ENCODE measurements around the gene KRT20. TPM values are rescaled to one million over a fixed set of nuclear protein-coding genes. Genes with fewer than 3 reads are reported as not detected.

Gene KRT20
- total and polyA plus RNA-seq, 5 donors: 0.14 TPM; not detected in 4

DNA sequence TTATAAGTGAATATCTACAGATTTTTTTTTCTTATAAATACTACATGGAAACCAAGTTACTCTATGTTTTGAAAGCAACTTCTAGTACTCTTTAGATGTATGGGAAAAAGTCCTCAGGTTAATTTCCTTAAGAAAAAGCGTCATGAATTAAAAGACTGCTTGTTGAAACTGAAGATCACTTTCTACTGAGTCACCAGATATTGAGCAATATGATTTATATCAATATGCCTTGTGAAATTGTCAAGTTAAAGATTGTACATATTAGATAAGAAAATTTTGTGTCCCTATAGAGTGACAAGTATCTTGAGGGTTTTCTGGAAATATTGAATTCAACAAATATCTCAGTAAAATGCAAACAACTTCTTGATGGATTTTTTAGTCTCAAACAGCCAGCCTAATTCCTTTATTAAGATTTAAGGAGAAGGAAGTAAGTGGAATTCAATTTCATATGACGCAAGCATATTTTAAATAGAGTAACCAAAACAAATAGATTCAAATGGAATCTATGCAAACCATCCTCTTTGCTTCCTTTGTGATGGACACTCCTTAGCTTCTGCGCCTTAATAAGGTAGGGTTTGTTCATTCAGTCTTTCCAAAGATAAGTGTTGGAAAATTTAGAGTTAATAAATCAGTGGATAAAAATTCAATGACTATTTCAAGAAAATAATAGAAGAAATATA, 34.6 kb downstream of the KRT20 start:
- intact Hi-C loops (cut with DNase I): no loop called here
- ATAC-seq (no peak), DNase-seq (no peak)
- H3K27me3 ChIP-seq (ENCODE audit: control insufficient read depth, insufficient read depth): no peaks in the 10 kb centered on the region
- no peak overlapping the region for H3K4me3 ChIP-seq (ENCODE audit: low read length)
- H3K4me1 ChIP-seq (ENCODE audit: control insufficient read depth, insufficient read depth, low read length): no peaks in the 10 kb centered on the region
- WGBS: 90% methylated on average over 3 of the region's 3 CpGs
- no peak overlapping the region for H3K27ac ChIP-seq (ENCODE audit: low read length)
- H3K9me3 ChIP-seq (ENCODE audit: control insufficient read depth, low read length): no peaks in the 10 kb centered on the region

DNA sequence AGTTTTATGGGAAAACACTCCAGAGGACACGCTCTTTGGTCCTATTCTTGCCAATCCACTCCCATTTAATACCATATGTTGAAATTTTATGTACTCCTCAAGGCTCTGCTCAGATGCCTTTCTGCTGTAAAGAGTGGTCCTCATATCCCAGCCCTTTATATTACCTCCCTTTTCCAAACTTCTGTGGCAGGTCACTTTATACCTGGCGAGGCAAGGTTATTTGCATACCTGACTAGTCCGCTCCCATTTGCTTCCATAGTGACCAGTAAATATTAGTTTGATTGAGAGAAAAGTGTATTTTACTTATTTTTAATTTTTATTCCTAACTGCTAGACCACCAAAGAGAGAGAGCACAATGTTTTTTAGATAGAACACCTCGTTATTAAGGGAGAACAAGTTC, 35.3 kb downstream of the KRT20 start:
- Histone ChIP-seq H3K27ac (ENCODE audit: low read length) (no peak overlapping the region), H3K4me3 (ENCODE audit: low read length) (no peak overlapping the region), H3K9me3 (ENCODE audit: control insufficient read depth, low read length) (no peaks in the 10 kb centered on the region), H3K4me1 (ENCODE audit: control insufficient read depth, insufficient read depth, low read length) (no peaks in the 10 kb centered on the region), H3K27me3 (ENCODE audit: control insufficient read depth, insufficient read depth) (no peaks in the 10 kb centered on the region)
- WGBS: 88% methylated on average over 4 of the region's 4 CpGs
- DNase-seq (no peak), ATAC-seq (no peak)
- intact Hi-C loops (cut with DNase I): no loop called here

DNA sequence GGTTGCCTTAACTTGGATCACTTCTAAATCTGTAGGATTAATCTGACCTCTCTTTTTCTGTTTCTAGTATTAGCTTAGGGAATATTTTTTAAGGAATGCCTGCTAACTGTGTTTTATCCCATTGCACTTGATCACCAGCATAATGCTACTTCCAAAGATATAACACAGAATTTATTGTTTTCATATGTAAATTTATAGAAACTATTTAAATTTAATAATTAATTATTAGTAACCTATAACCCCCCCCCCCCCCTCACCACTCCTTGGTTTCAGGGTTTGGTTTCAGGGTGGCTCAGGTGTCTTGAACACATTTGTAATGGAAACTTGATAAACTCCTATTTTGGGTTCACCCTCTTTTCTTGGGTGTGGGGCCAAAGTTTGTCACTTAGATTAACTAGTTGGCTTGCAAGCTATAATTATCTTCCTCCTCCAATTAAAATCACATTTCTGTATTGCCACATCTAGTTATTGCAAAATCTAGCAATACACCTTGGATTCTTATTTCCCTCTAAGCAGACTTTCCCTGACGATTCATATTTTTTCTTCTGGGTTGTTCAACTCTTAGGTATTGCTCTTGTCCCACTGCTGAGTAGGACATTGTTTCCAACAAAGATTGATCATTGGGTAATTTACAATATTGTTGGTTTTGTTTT, 36.3 kb downstream of the KRT20 start:
- Histone ChIP-seq H3K4me3 (ENCODE audit: low read length) (no peak overlapping the region), H3K27ac (ENCODE audit: low read length) (no peak overlapping the region), H3K27me3 (ENCODE audit: control insufficient read depth, insufficient read depth) (no peaks in the 10 kb centered on the region), H3K4me1 (ENCODE audit: control insufficient read depth, insufficient read depth, low read length) (no peaks in the 10 kb centered on the region), H3K9me3 (ENCODE audit: control insufficient read depth, low read length) (no peaks in the 10 kb centered on the region)
- whole genome bisulfite sequencing: 91% methylated on average over 1 of the region's 1 CpG
- intact Hi-C loops (cut with DNase I): no loop called here
- DNase-seq (no peak), ATAC-seq (no peak)

DNA sequence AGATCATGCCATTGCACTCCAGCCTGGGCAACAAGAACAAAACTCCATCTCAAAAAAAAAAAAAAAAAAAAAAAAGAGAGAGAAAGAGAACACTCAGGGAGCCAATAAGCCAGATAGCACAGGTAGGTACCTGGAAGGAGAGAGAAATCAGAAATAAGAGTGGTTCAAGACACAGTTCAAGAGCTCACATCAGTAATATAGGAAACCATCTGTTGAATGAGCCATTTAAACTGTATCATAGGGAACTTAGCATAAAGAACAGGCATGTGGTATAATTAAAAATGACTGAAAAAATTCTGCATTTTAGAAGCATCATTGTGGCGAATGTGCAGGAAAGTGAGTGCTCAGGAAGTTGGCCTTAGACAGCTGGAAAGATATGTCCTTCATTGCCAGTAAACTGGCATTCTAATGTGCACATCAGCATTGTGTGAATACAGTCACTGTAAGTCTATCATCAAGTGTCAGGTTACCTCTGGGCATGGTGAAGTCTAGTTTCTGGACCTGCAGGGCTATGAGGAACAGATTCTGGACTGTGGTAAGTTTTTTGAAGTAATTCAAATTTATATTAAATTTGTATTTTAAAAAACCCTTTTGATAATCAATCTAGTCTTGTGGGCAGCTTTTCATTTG, 38.4 kb downstream of the KRT20 start:
- intact Hi-C loops (cut with DNase I): no loop called here
- ATAC-seq: no peak
- 69% methylated on average over 1 of the region's 1 CpG for WGBS
- Histone ChIP-seq H3K27me3 (ENCODE audit: control insufficient read depth, insufficient read depth) (no peaks in the 10 kb centered on the region), H3K27ac (ENCODE audit: low read length) (no peak overlapping the region), H3K4me1 (ENCODE audit: control insufficient read depth, insufficient read depth, low read length) (no peaks in the 10 kb centered on the region), H3K4me3 (ENCODE audit: low read length) (no peak overlapping the region), H3K9me3 (ENCODE audit: control insufficient read depth, low read length) (no peaks in the 10 kb centered on the region)
- no peak for DNase-seq

DNA sequence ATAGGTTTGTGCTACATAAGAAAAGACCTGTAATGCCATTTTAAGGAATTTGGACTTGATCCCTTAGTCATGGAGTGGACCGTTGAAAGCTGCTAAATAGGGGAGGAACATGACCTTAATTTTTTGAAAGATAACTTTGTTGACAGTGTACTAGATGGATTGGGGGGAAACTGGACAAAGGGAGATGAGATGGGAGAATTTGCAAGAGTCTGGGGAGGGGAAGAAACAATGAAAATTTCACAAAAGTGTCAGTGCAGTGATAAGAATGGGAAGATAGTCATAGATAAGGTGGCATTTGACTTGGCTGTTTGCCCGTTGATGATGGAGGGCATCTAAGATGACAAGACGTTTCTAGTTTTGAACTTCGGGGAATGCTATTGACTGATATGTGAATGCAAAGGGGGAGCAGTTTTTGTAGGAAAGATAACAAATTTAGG, 40.4 kb downstream of the KRT20 start:
- no peak for DNase-seq
- H3K4me3 ChIP-seq (ENCODE audit: low read length): no peak overlapping the region
- no peaks in the 10 kb centered on the region for H3K9me3 ChIP-seq (ENCODE audit: control insufficient read depth, low read length)
- no peaks in the 10 kb centered on the region for H3K4me1 ChIP-seq (ENCODE audit: control insufficient read depth, insufficient read depth, low read length)
- intact Hi-C loops (cut with DNase I): no loop called here
- ATAC-seq: no peak
- WGBS: 54% methylated on average over 4 of the region's 4 CpGs
- H3K27me3 ChIP-seq (ENCODE audit: control insufficient read depth, insufficient read depth): no peaks in the 10 kb centered on the region
- no peak overlapping the region for H3K27ac ChIP-seq (ENCODE audit: low read length)

DNA sequence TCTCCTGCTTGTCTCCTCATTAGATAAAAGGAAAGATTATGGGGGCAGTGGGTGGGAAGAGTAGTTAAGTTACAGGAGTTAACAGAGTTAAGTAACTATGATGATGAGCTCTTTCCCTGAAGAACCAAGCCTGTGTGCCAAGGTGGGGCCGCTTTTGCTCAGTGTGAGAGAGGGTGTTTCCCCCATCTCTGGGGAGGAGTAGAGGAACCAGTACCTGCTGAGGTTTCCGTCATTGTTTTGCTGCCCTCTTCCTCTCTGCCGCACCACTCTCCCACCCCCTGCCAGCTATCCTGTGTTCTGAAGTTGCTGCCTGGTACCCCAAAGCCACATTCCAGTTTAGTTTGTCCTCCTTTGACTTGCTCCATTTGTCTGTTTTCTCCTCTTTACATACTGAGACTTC, 41.8 kb downstream of the KRT20 start:
- no peak overlapping the region for H3K4me3 ChIP-seq (ENCODE audit: low read length)
- no peaks in the 10 kb centered on the region for H3K4me1 ChIP-seq (ENCODE audit: control insufficient read depth, insufficient read depth, low read length)
- H3K9me3 ChIP-seq (ENCODE audit: control insufficient read depth, low read length): no peaks in the 10 kb centered on the region
- 57% methylated on average over 3 of the region's 3 CpGs for WGBS
- no peaks in the 10 kb centered on the region for H3K27me3 ChIP-seq (ENCODE audit: control insufficient read depth, insufficient read depth)
- ATAC-seq (no peak), DNase-seq (no peak)
- H3K27ac ChIP-seq (ENCODE audit: low read length): no peak overlapping the region
- intact Hi-C loops (cut with DNase I): no loop called here

DNA sequence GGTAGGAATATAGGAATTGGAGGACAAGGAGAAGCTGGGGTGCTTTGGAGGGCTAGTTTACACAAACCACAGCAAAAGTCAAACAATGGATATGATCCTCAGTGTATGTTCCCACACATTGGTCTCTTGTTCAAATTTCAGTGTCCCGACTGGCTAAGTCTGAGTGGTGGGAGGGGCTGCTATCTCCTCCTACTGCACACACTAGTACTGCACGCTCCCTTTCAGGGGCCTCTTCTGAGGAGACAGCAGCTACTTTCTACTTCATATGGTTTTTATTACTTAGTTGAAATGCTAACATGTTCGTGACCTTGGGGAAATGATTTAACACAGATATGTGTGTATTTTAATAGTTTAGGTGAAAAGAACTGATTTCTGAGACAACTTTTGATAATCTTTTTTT, 43.8 kb downstream of the KRT20 start:
- Histone ChIP-seq H3K27me3 (ENCODE audit: control insufficient read depth, insufficient read depth) (no peaks in the 10 kb centered on the region), H3K4me1 (ENCODE audit: control insufficient read depth, insufficient read depth, low read length) (no peaks in the 10 kb centered on the region), H3K9me3 (ENCODE audit: control insufficient read depth, low read length) (no peaks in the 10 kb centered on the region), H3K4me3 (ENCODE audit: low read length) (no peak overlapping the region), H3K27ac (ENCODE audit: low read length) (no peak overlapping the region)
- DNase-seq (no peak), ATAC-seq (no peak)
- intact Hi-C loops (cut with DNase I): no loop called here
- 76% methylated on average over 3 of the region's 3 CpGs for WGBS

DNA sequence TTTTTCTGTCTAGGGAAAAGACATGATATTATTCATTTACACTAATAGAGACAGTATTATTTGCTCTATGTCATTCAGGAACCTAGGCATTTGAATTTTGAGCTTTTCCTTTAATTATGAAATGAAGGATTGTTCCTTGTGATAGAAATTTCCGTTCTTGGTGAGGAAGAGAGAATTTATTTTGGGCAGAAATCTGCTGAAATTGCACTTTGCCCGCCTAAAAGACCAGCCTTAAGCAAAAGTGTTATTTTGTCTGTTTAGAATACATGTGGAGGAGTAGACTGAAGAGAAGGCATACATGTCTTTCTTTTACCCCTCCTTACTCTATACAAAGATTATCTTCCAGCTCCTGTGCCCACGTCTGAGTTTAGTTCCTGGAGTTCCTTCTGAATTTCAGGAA, 45.8 kb downstream of the KRT20 start:
- no peak overlapping the region for H3K27ac ChIP-seq (ENCODE audit: low read length)
- no peaks in the 10 kb centered on the region for H3K9me3 ChIP-seq (ENCODE audit: control insufficient read depth, low read length)
- no peaks in the 10 kb centered on the region for H3K27me3 ChIP-seq (ENCODE audit: control insufficient read depth, insufficient read depth)
- H3K4me1 ChIP-seq (ENCODE audit: control insufficient read depth, insufficient read depth, low read length): no peaks in the 10 kb centered on the region
- no peak overlapping the region for H3K4me3 ChIP-seq (ENCODE audit: low read length)
- DNase-seq (no peak), ATAC-seq (no peak)
- 69% methylated on average over 3 of the region's 3 CpGs for WGBS
- intact Hi-C loops (cut with DNase I): no loop called here

DNA sequence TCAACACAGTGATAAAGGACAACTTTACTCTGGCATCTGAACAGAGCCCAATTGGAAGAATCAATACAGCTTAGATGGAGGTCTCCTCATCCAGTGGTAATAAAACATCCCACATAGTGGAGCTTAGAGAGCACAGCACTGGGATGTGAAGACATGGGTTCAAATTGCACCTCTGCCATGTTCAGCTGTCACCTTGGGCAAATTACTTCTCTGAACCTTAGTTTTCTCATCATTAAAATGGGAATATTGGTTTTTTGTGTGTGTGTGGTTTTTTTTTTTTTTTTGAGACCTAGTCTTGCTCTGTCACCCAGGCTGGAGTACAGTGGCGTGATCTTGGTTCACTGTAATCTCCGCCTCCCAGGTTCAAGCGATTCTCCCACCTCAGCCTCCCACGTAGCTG, 49.0 kb downstream of the KRT20 start:
- DNase-seq: no peak

DNA sequence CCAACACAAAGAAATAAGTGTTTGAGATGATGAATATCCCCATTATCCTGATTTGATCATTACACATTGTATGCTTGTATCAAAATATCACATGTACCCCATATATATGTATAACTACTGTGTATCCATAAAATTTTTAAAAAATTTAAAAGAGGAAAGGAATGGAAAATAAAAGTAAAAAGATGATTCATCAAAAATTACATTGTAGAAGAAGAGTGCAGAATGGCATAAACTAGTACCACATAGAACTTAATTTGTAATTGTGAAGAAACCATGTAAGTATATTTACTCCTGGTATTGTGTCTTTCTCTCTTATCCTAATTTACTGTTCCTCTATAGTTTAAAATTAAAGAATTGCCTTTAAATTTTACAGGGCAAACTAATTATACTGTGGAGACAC, 51.2 kb downstream of the KRT20 start:
- DNase-seq (no peak), ATAC-seq (no peak)
- Histone ChIP-seq H3K9me3 (ENCODE audit: control insufficient read depth, low read length) (no peaks in the 10 kb centered on the region), H3K27ac (ENCODE audit: low read length) (no peak overlapping the region), H3K27me3 (ENCODE audit: control insufficient read depth, insufficient read depth) (no peaks in the 10 kb centered on the region), H3K4me1 (ENCODE audit: control insufficient read depth, insufficient read depth, low read length) (peaks cover 2% of the 10 kb centered on the region), H3K4me3 (ENCODE audit: low read length) (no peak overlapping the region)
- intact Hi-C loops (cut with DNase I): no loop called here

More for the DNA sequence above, 49.0 kb downstream of the KRT20 start:
- no peak for ATAC-seq
- Histone ChIP-seq H3K9me3 (ENCODE audit: control insufficient read depth, low read length) (no peaks in the 10 kb centered on the region), H3K4me3 (ENCODE audit: low read length) (no peak overlapping the region), H3K27me3 (ENCODE audit: control insufficient read depth, insufficient read depth) (no peaks in the 10 kb centered on the region), H3K4me1 (ENCODE audit: control insufficient read depth, insufficient read depth, low read length) (peaks cover 2% of the 10 kb centered on the region), H3K27ac (ENCODE audit: low read length) (no peak overlapping the region)
- WGBS: 96% methylated on average over 4 of the region's 4 CpGs
- intact Hi-C loops (cut with DNase I): no loop called here

DNA sequence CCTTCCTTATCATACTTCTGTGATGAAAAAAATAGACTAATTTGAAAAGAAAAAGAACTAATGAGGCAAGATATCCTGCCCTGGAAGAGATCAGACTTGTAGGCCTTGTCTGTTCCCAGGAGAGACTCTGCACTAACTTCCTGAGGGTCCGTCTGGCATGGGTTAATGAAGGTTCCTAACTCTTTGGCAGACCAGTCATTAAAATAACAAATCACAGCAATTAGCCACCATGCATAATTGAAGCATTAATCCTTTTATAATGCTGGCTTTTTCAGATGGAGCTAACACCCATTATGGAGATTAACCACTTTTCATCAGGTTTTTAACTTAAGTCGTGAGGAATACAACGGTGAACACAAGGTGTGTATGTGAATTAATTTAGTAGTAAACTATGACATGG, 52.2 kb downstream of the KRT20 start:
- DNase-seq (no peak), ATAC-seq (no peak)
- 59% methylated on average over 3 of the region's 3 CpGs for WGBS
- Histone ChIP-seq H3K27ac (ENCODE audit: low read length) (no peak overlapping the region), H3K4me3 (ENCODE audit: low read length) (no peak overlapping the region), H3K27me3 (ENCODE audit: control insufficient read depth, insufficient read depth) (no peaks in the 10 kb centered on the region), H3K9me3 (ENCODE audit: control insufficient read depth, low read length) (no peaks in the 10 kb centered on the region), H3K4me1 (ENCODE audit: control insufficient read depth, insufficient read depth, low read length) (peaks cover 5% of the 10 kb centered on the region)
- intact Hi-C loops (cut with DNase I): no loop called here
